Measurements from ENCODE around the gene GGACT. TPM values are rescaled to one million over a fixed set of nuclear protein-coding genes. Genes with fewer than 3 reads are reported as not detected.

GGACT gene
- total RNA-seq, 1 donor from 2014 or later, result 4.6 TPM

GRCh38 chr13:100513987-100514670, 74.5 kb downstream of the GGACT start:
- no peak for DNase-seq (ENCODE audit: low read depth in 2 of 2)

DNA sequence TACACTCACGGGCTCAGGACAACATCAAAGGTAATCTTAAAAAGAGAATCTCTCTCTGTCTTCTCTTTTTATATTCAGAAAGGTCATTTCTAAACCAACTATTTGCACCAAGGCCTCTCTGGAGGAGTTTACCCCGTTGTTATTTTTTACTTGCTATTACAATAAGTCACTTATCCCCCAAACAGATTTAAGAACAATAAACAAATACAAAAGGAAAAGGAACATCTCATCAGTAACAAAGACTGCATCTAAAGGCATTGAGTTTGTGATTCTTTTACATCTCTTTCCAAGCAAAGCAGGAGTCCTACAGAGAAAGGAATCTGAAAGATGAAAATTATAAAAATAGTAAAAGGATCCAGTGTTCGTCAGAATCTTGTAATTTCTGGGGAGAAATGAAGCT, 75.4 kb downstream of the GGACT start:
- DNase-seq (ENCODE audit: low read depth in 2 of 2), result no peak

DNA sequence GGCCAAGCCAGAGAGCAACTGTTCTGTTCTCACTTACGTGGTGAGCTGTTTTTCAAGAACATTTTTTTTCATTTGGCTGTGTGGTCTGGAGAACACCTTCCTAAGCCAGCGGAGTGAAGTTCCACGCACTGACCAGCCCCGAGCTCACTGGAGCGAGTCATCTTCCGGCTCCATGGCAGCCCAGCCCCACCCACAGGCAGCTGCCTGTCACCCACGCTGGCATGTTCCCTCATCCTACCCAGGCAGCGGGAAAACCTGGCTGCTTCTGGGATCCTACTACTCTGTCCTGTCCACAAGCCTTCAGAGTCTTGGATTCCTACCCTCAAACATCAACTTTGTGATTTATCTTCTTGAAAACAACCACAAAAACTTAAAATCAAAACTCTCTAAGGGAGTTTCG, 76.2 kb downstream of the GGACT start:
- DNase-seq (ENCODE audit: low read depth in 2 of 2), result peak in 1 of 2 donors; percentile 38

DNA sequence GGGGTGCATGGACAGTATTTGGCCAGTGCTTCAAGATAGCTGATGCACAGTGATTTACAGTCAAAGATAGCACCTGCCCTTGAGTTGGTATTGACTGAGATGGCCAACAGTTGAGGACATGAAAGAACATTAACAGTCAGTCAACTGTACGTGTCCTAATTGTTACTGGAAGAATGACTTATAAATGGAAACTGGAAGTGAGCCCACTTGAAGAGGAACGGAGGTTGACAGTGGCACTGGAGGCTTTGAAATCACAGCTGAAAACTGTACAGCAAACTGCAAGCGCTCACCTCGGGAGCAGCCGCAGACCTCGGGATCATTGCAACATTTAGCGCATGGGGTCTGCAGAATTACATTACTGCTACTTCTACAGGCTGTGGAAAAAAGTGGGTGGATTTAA, 77.1 kb downstream of the GGACT start:
- DNase-seq (ENCODE audit: low read depth in 2 of 2), result no peak

DNA sequence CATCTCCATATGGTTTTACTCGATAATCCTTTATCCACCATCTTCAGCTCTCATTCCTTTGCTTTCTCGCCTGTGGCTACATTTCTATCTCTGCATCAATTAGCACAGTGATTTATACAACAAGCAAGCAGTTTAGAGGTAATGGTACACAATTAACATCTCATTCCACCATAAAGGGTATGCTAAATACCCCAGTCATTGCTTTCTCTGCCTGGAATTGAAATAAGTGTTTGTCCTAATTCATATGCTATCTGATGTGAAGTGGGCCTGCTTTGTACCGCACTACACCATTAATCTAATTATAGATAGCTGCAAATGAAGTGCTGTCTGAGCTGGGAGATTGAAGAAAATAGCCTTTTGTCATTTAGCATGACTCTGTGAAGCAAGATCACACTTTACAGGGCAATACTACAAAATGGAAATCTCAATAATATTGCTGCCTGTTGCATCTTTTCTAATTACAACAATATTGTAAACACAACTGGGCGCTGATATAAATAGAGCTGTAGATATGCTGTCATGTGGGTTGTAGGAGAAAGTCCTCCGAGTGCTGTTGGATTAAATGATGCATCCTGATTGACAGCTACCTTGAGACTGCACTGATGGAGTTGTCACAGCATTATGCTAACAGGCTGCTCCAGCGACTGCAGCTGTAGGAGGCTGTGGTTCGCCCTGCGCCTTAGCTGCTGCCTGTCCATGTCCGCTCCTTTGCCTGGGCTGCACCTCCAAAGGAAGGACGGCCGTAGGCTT, 78.2 kb downstream of the GGACT start:
- no peak for DNase-seq (ENCODE audit: low read depth in 2 of 2)

DNA sequence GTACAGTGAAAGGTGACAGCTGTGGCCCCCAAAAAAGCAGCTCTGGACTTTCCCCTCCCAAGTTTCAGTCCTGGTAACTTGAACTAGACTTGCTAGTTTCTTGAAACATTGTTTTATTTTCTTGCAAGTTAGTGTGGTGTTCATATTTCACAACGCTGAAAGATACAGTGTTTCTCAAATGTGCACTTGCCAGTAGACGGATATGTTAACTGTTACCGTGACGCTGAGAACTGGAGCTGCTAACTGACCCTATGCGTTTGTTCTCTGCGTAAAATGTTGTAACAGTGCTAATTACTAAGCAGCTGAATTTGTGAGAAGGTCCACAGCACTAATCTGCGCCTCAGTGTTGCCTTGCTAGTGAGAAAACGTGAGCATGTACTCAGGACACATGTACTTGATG, 79.6 kb downstream of the GGACT start:
- DNase-seq (ENCODE audit: low read depth in 2 of 2), result no peak

DNA sequence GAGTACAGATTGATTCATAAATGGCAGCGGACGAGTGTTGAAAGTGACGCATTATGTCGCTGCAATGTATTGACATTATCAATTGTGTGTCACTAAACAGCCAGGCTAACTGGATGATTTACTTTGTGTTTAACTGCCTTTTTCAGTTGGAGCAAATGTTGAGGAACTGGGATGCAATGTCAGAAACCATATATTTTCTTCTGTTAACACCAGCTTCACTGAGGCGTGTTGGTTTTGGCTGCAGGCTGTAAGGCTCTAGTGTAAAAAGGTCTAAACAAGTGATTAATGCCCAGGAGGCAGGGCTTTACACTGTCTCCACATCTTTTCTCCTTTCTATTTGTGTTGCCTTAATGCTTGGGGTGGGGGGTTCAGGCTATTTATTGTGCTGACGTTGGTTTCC, 80.1 kb downstream of the GGACT start:
- no peak for DNase-seq (ENCODE audit: low read depth in 2 of 2)

GRCh38 chr13:100506600-100507422, 81.8 kb downstream of the GGACT start:
- DNase-seq (ENCODE audit: low read depth in 2 of 2), result no peak

GRCh38 chr13:100506154-100506553, 82.4 kb downstream of the GGACT start:
- DNase-seq (ENCODE audit: low read depth in 2 of 2), result no peak

DNA sequence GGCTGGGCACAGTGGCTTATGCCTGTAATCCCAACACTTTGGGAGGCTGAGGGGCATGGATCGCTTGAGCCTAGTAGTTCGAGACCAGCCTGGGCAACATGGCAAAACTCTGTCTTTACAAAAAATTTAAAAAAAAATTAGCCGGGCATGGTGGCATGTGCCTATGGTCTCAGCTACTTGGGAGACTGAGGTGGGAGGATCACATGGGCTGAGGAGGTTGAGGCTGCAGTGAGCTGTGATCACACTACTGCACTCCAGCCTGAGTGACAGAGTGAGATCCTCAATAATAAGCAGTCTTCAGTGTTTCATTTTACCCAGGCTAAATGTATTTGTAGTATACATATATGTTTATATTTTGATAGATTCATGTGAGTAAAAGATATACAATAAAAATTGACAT, 85.0 kb downstream of the GGACT start:
- DNase-seq (ENCODE audit: low read depth in 2 of 2), result no peak

DNA sequence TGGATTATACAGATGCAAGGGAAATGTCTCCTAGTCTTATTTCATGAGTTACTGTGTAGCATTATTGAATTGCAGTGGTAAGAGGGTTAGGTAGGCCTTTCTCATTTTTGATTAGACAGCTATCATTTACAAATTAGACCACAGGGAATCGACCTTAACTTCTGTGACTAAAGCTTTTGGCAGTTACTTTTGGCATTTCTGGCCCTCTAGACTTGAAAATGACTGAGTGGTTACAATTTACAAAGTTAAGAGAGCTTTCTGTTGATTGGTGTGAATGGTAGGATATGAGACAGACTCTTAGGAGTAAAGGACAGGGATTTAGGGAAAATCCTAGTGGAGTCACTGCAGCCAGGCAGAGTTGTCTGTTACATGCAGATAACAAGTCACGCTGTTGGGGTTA, 86.1 kb downstream of the GGACT start:
- DNase-seq (ENCODE audit: low read depth in 2 of 2), result no peak

- DNase-seq (ENCODE audit: low read depth in 2 of 2), result peak in 1 of 2 donors; percentile 51
Measured at GRCh38 chr13:100497389-100497788, 91.2 kb downstream of the GGACT start.

DNA sequence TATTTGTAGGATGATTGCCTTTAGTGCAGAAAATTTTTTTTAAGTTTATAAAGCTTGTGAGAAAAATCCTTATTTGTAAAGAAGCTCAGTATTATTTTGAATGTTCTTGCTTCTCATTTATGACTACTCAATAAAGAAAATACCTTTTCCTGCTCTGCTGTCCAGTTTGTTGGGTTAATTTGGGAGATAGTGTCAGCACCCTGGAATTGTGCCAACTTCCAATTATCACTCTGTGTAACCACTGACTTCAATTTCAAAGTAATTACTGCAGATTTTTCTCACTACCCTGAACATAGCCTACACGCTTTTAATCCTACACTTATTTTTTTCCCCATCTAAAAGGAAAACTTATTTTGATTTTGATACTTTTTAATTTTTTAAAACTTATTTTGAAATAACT, 93.1 kb downstream of the GGACT start:
- DNase-seq (ENCODE audit: low read depth in 2 of 2), result no peak

DNA sequence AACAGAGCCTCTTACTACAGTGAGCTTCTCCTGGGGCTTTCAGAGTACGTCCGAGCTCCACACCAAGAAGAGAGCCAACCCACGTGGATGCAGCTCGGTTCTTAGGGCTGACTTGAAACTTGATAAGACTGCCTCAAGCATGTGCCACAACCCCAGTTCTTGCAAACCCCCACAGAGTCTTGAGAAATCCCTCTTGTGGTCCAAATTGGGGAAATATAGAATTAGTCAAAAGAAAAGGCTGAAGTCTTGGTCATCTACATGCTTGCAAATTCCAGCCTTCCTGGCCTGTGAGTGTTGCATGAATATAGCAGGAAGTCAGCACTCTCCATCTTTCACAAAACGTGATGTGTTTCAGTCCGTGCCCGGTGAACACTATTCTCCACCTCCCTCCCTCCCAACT, 95.2 kb downstream of the GGACT start:
- DNase-seq (ENCODE audit: low read depth in 2 of 2), result no peak

- peak; percentile 68 to 86 for DNase-seq (ENCODE audit: low read depth in 2 of 2)
Measured at GRCh38 chr13:100491164-100491842, 97.3 kb downstream of the GGACT start.

DNA sequence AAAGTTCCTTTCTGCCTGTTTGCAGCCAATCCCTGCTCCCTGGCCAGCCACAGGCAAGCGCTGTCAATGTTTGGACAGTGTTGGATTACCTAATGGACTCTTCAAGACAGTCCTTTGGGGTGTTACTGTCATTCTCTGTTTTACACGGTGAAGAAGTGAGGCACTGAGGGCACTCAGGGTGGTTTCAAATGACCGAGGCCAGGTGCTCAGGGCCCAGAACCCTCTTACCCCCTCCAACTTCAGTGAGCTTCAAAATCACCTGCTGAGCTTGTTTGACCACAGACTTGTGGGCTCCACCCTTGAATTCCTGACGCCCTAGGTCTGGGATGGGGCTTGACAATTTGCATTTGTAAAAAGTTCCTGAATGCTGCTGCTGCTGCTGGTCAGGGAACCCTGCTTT, 97.9 kb downstream of the GGACT start:
- DNase-seq (ENCODE audit: low read depth in 2 of 2), result no peak

DNA sequence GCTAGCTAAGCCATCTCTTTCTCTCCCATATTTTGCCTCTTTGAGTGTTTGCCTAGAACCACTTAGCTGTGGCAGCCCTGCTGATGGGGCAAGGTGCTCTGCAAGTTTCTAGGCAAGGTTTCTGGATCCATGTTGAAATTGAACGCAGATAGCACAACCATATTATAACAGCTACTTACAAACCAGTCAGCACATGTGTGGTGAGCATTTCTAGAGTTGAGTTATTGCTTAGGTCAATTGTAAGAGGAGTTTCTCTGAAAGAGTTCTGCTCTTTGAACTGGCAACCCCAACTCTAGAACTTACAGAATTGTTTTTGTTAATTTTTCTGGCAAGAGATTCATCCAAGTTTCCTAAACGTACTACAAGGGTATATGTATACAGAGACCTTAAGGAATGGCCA, 103.3 kb downstream of the GGACT start:
- no peak for DNase-seq (ENCODE audit: low read depth in 2 of 2)

GRCh38 chr13:100484702-100485101, 103.9 kb downstream of the GGACT start:
- DNase-seq (ENCODE audit: low read depth in 2 of 2), result no peak

DNA sequence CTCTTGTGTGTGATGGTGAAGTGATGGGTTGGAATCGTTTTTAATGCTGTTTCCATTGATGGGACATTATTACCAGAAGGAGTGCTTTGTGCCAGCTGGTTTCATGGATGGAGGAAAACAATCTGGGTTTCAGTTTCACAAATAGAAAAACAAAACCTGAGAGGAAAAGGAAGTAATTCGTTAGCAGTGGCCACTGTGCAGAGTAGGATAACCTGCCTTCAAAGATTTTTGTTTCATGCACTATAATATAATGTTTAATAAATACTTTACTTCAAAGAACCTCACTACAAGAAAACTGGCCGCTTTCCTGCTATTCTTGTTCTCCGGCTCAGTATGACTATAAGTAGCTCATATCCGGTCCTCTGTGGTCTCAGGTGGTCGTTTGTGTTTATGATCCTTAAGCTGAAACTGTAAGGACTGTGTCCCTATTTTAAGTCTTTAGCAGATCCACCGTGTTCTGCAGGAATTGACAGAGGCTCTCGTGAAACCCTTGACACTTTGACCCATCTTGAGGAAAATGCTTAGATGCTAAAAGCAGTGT, 104.7 kb downstream of the GGACT start:
- DNase-seq (ENCODE audit: low read depth in 2 of 2), result peak; percentile 27 to 51

GRCh38 chr13:100483139-100483538, 105.5 kb downstream of the GGACT start:
- DNase-seq (ENCODE audit: low read depth in 2 of 2), result no peak

DNA sequence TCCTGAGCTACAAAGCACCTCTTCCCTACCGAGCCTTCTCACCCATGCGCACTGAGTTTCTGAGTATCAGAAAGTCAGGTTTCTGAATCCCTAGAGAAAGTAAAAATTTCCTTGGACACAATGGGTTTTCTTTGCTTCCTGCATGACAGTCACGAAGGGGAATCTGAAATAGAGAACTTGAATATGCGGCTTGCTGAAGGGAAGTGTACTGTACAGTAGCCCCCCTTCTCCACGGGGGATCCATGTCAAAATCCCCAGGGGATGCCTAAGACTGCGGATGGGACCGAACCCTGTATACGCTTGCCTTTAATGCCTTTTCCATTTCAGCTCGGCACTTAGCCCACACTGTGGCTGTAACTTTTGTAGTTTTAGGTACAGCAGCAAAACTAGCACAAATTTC, 107.9 kb downstream of the GGACT start:
- DNase-seq (ENCODE audit: low read depth in 2 of 2), result no peak
